GM12892 (cell line): Measurements from ENCODE around the gene NPAS3.

Experiments used
- DNase-seq: peaks from one replicate; pipeline ENCODE4 v3.0.0; 2011; ENCODE audit not compliant: insufficient read length
- FAIRE-seq: peaks from 2 replicates; lab custom pipeline; 2011; peaks lifted over from hg19 to GRCh38; lab: Jason Lieb, UNC
- POLR2A ChIP-seq: IDR thresholded peaks from 2 replicates; pipeline ENCODE4 v1.6.1; 2011; ENCODE audit warnings: low read depth, low read length, control low read depth
- POLR2AphosphoS5 ChIP-seq: IDR thresholded peaks from 2 replicates; pipeline ENCODE4 v1.6.1; 2011; ENCODE audit warnings: low read depth, low read length, control low read depth
- TAF1 ChIP-seq: IDR thresholded peaks from 2 replicates; pipeline ENCODE4 v1.6.1; 2011; ENCODE audit warnings: low read depth, mild to moderate bottlenecking, control low read depth, low read length, borderline replicate concordance

The NPAS3 gene

GRCh38 chr14:32986791-32987540, 48.3 kb downstream of the NPAS3 start:
- no peak for DNase-seq
- no peak for FAIRE-seq

GRCh38 chr14:32991691-32992090, 53.0 kb downstream of the NPAS3 start:
- no peak for FAIRE-seq
- TF ChIP-seq TAF1: no peak
- no peak for TF ChIP-seq POLR2A
- TF ChIP-seq POLR2AphosphoS5: no peak
- DNase-seq: no peak

More at GRCh38 chr14:32986791-32987540, 48.3 kb downstream of the NPAS3 start:
- no peak for TF ChIP-seq POLR2AphosphoS5
- TF ChIP-seq TAF1: no peak
- no peak for TF ChIP-seq POLR2A

GRCh38 chr14:32993921-32994320, 55.2 kb downstream of the NPAS3 start:
- DNase-seq (no peak), FAIRE-seq (no peak)
- no peak for TF ChIP-seq POLR2AphosphoS5
- TF ChIP-seq POLR2A: no peak
- no peak for TF ChIP-seq TAF1

GRCh38 chr14:32996343-32996742, 57.7 kb downstream of the NPAS3 start:
- TF ChIP-seq POLR2AphosphoS5 (no peak), POLR2A (no peak), TAF1 (no peak)
- no peak for DNase-seq
- FAIRE-seq: no peak

GRCh38 chr14:32998433-32998832, 59.8 kb downstream of the NPAS3 start:
- TF ChIP-seq TAF1 (no peak), POLR2A (no peak), POLR2AphosphoS5 (no peak)
- no peak for FAIRE-seq
- DNase-seq: no peak

- FAIRE-seq: no peak
- TF ChIP-seq POLR2AphosphoS5 (no peak), TAF1 (no peak), POLR2A (no peak)
Observed at GRCh38 chr14:33009673-33010072, 71.0 kb downstream of the NPAS3 start.

GRCh38 chr14:33010495-33010894, 71.8 kb downstream of the NPAS3 start:
- DNase-seq (no peak), FAIRE-seq (no peak)
- TF ChIP-seq POLR2A (no peak), TAF1 (no peak), POLR2AphosphoS5 (no peak)

More at GRCh38 chr14:33009673-33010072, 71.0 kb downstream of the NPAS3 start:
- DNase-seq: no peak

GRCh38 chr14:33014710-33015109, 76.0 kb downstream of the NPAS3 start:
- TF ChIP-seq POLR2A: no peak
- FAIRE-seq (no peak), DNase-seq (no peak)

- DNase-seq (no peak), FAIRE-seq (no peak)
- TF ChIP-seq POLR2AphosphoS5 (no peak), POLR2A (no peak), TAF1 (no peak)
Observed at GRCh38 chr14:33016613-33017012, 77.9 kb downstream of the NPAS3 start.

GRCh38 chr14:33017016-33017415, 78.3 kb downstream of the NPAS3 start:
- DNase-seq (no peak), FAIRE-seq (no peak)
- TF ChIP-seq POLR2AphosphoS5: no peak
- TF ChIP-seq POLR2A: no peak
- TF ChIP-seq TAF1: no peak

GRCh38 chr14:33019346-33019745, 80.7 kb downstream of the NPAS3 start:
- no peak for DNase-seq
- FAIRE-seq: no peak
- TF ChIP-seq POLR2AphosphoS5: no peak
- no peak for TF ChIP-seq TAF1
- no peak for TF ChIP-seq POLR2A

GRCh38 chr14:33026850-33027430, 88.3 kb downstream of the NPAS3 start:
- DNase-seq: no peak
- FAIRE-seq: no peak
- TF ChIP-seq POLR2A: no peak
- no peak for TF ChIP-seq POLR2AphosphoS5
- no peak for TF ChIP-seq TAF1
